ENCODE data around the gene THSD4.

THSD4 gene

GRCh38 chr15:71634820-71635560 lies 519.7 kb downstream of the THSD4 start:
- Histone ChIP-seq H3K27ac (no peak overlapping the region), H2AFZ (ENCODE audit: low read depth) (no peak overlapping the region), H3K9ac (no peak overlapping the region), H3K4me1 (ENCODE audit: low read depth, poor library complexity, severe bottlenecking) (peaks cover 11% of the 10 kb centered on the region), H3K36me3 (ENCODE audit: insufficient read depth) (no peaks in the 10 kb centered on the region), H3K4me2 (peak overlapping the region; percentile 29; the same call in 1 of the 2 replicates), H4K20me1 (ENCODE audit: insufficient read depth) (no peaks in the 10 kb centered on the region), H3K4me3 (IDR thresholded peaks at IDR 0.05; ENCODE audit: insufficient read depth, low read depth, low read length) (no peak overlapping the region), H3K79me2 (ENCODE audit: insufficient read depth, low read depth) (no peaks in the 10 kb centered on the region), H3K27me3 (ENCODE audit: insufficient read depth, low read depth) (no peaks in the 10 kb centered on the region)
- no peak for TF ChIP-seq CTCF (conservative IDR thresholded peaks at IDR 0.05; ENCODE audit: low read depth, low read length)

- Histone ChIP-seq H3K36me3 (ENCODE audit: insufficient read depth) (no peaks in the 10 kb centered on the region), H3K4me1 (ENCODE audit: low read depth, poor library complexity, severe bottlenecking) (peaks cover 11% of the 10 kb centered on the region), H3K9ac (no peak overlapping the region), H3K27ac (no peak overlapping the region), H3K27me3 (ENCODE audit: insufficient read depth, low read depth) (no peaks in the 10 kb centered on the region), H3K4me3 (IDR thresholded peaks at IDR 0.05; ENCODE audit: insufficient read depth, low read depth, low read length) (no peak overlapping the region), H4K20me1 (ENCODE audit: insufficient read depth) (no peaks in the 10 kb centered on the region), H3K4me2 (no peak overlapping the region), H2AFZ (ENCODE audit: low read depth) (no peak overlapping the region), H3K79me2 (ENCODE audit: insufficient read depth, low read depth) (no peaks in the 10 kb centered on the region)
- no peak for TF ChIP-seq CTCF (conservative IDR thresholded peaks at IDR 0.05; ENCODE audit: low read depth, low read length)
Measured at GRCh38 chr15:71635735-71636134, 520.5 kb downstream of the THSD4 start.

- no peaks in the 10 kb centered on the region for H4K20me1 ChIP-seq (ENCODE audit: insufficient read depth)
- H2AFZ ChIP-seq (ENCODE audit: low read depth): no peak overlapping the region
- no peaks in the 10 kb centered on the region for H3K79me2 ChIP-seq (ENCODE audit: insufficient read depth, low read depth)
- no peak for TF ChIP-seq CTCF (conservative IDR thresholded peaks at IDR 0.05; ENCODE audit: low read depth, low read length)
- H3K27ac ChIP-seq: no peak overlapping the region
- H3K4me1 ChIP-seq (ENCODE audit: low read depth, poor library complexity, severe bottlenecking): peaks cover 11% of the 10 kb centered on the region
- no peaks in the 10 kb centered on the region for H3K36me3 ChIP-seq (ENCODE audit: insufficient read depth)
- H3K9ac ChIP-seq: no peak overlapping the region
- H3K27me3 ChIP-seq (ENCODE audit: insufficient read depth, low read depth): no peaks in the 10 kb centered on the region
- no peak overlapping the region for H3K4me3 ChIP-seq (IDR thresholded peaks at IDR 0.05; ENCODE audit: insufficient read depth, low read depth, low read length)
- no peak overlapping the region for H3K4me2 ChIP-seq
Measured at GRCh38 chr15:71638876-71639275, 523.6 kb downstream of the THSD4 start.

- Histone ChIP-seq H3K4me2 (no peak overlapping the region), H3K9ac (no peak overlapping the region), H3K79me2 (ENCODE audit: insufficient read depth, low read depth) (no peaks in the 10 kb centered on the region), H4K20me1 (ENCODE audit: insufficient read depth) (no peaks in the 10 kb centered on the region), H3K4me3 (IDR thresholded peaks at IDR 0.05; ENCODE audit: insufficient read depth, low read depth, low read length) (no peak overlapping the region), H3K27ac (no peak overlapping the region), H2AFZ (ENCODE audit: low read depth) (no peak overlapping the region), H3K4me1 (ENCODE audit: low read depth, poor library complexity, severe bottlenecking) (peaks cover 8% of the 10 kb centered on the region), H3K27me3 (ENCODE audit: insufficient read depth, low read depth) (no peaks in the 10 kb centered on the region), H3K36me3 (ENCODE audit: insufficient read depth) (no peaks in the 10 kb centered on the region)
- TF ChIP-seq CTCF (conservative IDR thresholded peaks at IDR 0.05; ENCODE audit: low read depth, low read length): no peak
Measured at GRCh38 chr15:71639471-71639870, 524.2 kb downstream of the THSD4 start.
